GM18870 (cell line): Measurements from ENCODE around the gene ACTL6A.

Source experiments
- ATAC-seq: cut with Tn5 transposase; IDR thresholded peaks from one replicate; pipeline ENCODE4 v1.9.1; 2021; ENCODE audit warnings: moderate library complexity; ENCODE audit not compliant: unreplicated experiment

ACTL6A gene

GRCh38 chr3:179589143-179589542, 26.4 kb downstream of the ACTL6A start:
- peak; percentile 75 for ATAC-seq

GRCh38 chr3:179590669-179591068, 27.9 kb downstream of the ACTL6A start:
- ATAC-seq, result no peak

- no peak for ATAC-seq
Measured at GRCh38 chr3:179591313-179591712, 28.6 kb downstream of the ACTL6A start.

- ATAC-seq, result no peak
Measured at GRCh38 chr3:179599531-179599930, 36.8 kb downstream of the ACTL6A start.

GRCh38 chr3:179603321-179603720, 40.6 kb downstream of the ACTL6A start:
- no peak for ATAC-seq

GRCh38 chr3:179603831-179604230, 41.1 kb downstream of the ACTL6A start:
- ATAC-seq, result no peak

- ATAC-seq, result peak; percentile 95
Measured at GRCh38 chr3:179604321-179605078, 41.8 kb downstream of the ACTL6A start, which contains the start of the genes MRPL47 and NDUFB5. Gene MRPL47, minus strand, starts transcription at chr3:179604638. Its CDS starts 14 bp downstream, at chr3:179604624. Gene NDUFB5, plus strand, starts transcription at chr3:179604794. Its CDS starts 22 bp downstream, at chr3:179604816.

GRCh38 chr3:179606534-179607085, 43.9 kb downstream of the ACTL6A start:
- no peak for ATAC-seq

- peak; percentile 65 for ATAC-seq
Measured at GRCh38 chr3:179608931-179609720, 46.4 kb downstream of the ACTL6A start.

- no peak for ATAC-seq
Measured at GRCh38 chr3:179610066-179610465, 47.3 kb downstream of the ACTL6A start.

- no peak for ATAC-seq
Measured at GRCh38 chr3:179613807-179614206, 51.1 kb downstream of the ACTL6A start.

- ATAC-seq, result no peak
Measured at GRCh38 chr3:179615458-179616173, 52.9 kb downstream of the ACTL6A start.

- ATAC-seq, result no peak
Measured at GRCh38 chr3:179622023-179622422, 59.3 kb downstream of the ACTL6A start.

GRCh38 chr3:179624451-179624850, 61.7 kb downstream of the ACTL6A start:
- ATAC-seq, result no peak

GRCh38 chr3:179630753-179631451, 68.2 kb downstream of the ACTL6A start:
- no peak for ATAC-seq
